HepG2 (cell line): ENCODE results near the gene PIGN. TPM values are rescaled to one million over a fixed set of nuclear protein-coding genes. Genes with fewer than 3 reads are reported as not detected.
A peak's percentile ranks its signal among the peaks of the same experiment; 100 is the strongest.

Experiments
- ASH2L ChIP-seq: fragments of 300-600, 200-600 bp; sonication (generic); IDR thresholded peaks from 2 replicates; pipeline ENCODE4 v1.7.0; 2017; ENCODE audit warnings: low read depth, mild to moderate bottlenecking, moderate library complexity, mixed read lengths, low read length; ENCODE audit not compliant: insufficient read length
- E2F2 ChIP-seq: sonication (generic); formaldehyde crosslinking; IDR thresholded peaks from 2 replicates; pipeline ENCODE4 v1.4.0; 2020; ENCODE audit warnings: missing genetic modification reagents, borderline replicate concordance
- GMEB2 ChIP-seq: IDR thresholded peaks from 2 replicates; pipeline ENCODE4 v1.6.1; 2016; ENCODE audit warnings: missing biosample characterization, missing genetic modification reagents, low read depth
- IKZF1 ChIP-seq: fragments of 450-650 bp; IDR thresholded peaks from 2 replicates; pipeline ENCODE4 v1.7.1; 2016
- KLF11 ChIP-seq: IDR thresholded peaks from 2 replicates; pipeline ENCODE4 v1.6.1; 2016; ENCODE audit warnings: missing compliant biosample characterization
- MED8 ChIP-seq: sonication (generic); formaldehyde crosslinking; IDR thresholded peaks from 2 replicates; pipeline ENCODE4 v1.8.1; 2023; ENCODE audit warnings: mild to moderate bottlenecking, missing genetic modification reagents; ENCODE audit not compliant: insufficient replicate concordance
- MLLT10 ChIP-seq: sonication (generic); formaldehyde crosslinking; IDR thresholded peaks from 2 replicates; pipeline ENCODE4 v1.4.0; 2020; ENCODE audit warnings: missing genetic modification reagents
- PAXIP1 ChIP-seq: sonication (generic); formaldehyde crosslinking; conservative IDR thresholded peaks from 2 replicates; pipeline ENCODE4 v1.4.0; 2020; ENCODE audit warnings: mild to moderate bottlenecking, missing genetic modification reagents, moderate library complexity
- RFX5 ChIP-seq: IDR thresholded peaks from 2 replicates; pipeline ENCODE4 v1.6.1; 2011; ENCODE audit warnings: low read depth, low read length, improper control_type of control experiment
- RXRB ChIP-seq: IDR thresholded peaks from 2 replicates; pipeline ENCODE4 v1.6.1; 2016; ENCODE audit warnings: borderline replicate concordance, missing genetic modification reagents, missing compliant biosample characterization
- THAP7 ChIP-seq: sonication (generic); formaldehyde crosslinking; IDR thresholded peaks from 2 replicates; pipeline ENCODE4 v1.8.1; 2023; ENCODE audit warnings: mild to moderate bottlenecking, missing genetic modification reagents
- ZBTB37 ChIP-seq: sonication (generic); formaldehyde crosslinking; IDR thresholded peaks from 2 replicates; pipeline ENCODE4 v1.4.0; 2020; ENCODE audit warnings: mild to moderate bottlenecking, missing genetic modification reagents
- ZNF124 ChIP-seq: sonication (generic); formaldehyde crosslinking; IDR thresholded peaks from 2 replicates; pipeline ENCODE4 v1.4.0; 2020; ENCODE audit warnings: missing genetic modification reagents
- ZNF3 ChIP-seq: IDR thresholded peaks from 2 replicates; pipeline ENCODE4 v1.7.0; 2017; ENCODE audit warnings: inconsistent platforms
- ZNF550 ChIP-seq: sonication (generic); formaldehyde crosslinking; IDR thresholded peaks from 2 replicates; pipeline ENCODE4 v1.4.0; 2020; ENCODE audit warnings: mild to moderate bottlenecking, missing genetic modification reagents, borderline replicate concordance
- ZNF552 ChIP-seq: sonication (generic); formaldehyde crosslinking; IDR thresholded peaks from 2 replicates; pipeline ENCODE4 v1.9.0; 2022; ENCODE audit warnings: missing genetic modification reagents, mild to moderate bottlenecking, borderline replicate concordance
- ZNF558 ChIP-seq: sonication (generic); formaldehyde crosslinking; IDR thresholded peaks from 2 replicates; pipeline ENCODE4 v1.9.0; 2022; ENCODE audit warnings: mild to moderate bottlenecking, missing genetic modification reagents, borderline replicate concordance
- ZNF776 ChIP-seq: sonication (generic); formaldehyde crosslinking; IDR thresholded peaks from 2 replicates; pipeline ENCODE4 v1.4.0; 2020; ENCODE audit warnings: mild to moderate bottlenecking, missing genetic modification reagents
- polyA plus RNA-seq, 8 experiments: library from polyadenylated mRNA; depleted of rRNA in 3 of 8; stranded (reverse) in 7 of 8; unstranded in 1 of 8; fragments of >200 nt; fragmentation: Illumina TruSeq in 4 of 8; extraction: Trizol in 4 of 8; gene quantifications; 2 replicates each; pipeline versions ENCODE4 v1.2.1 to v1.2.3, GENCODE V29; 2011 to 2016; ENCODE audit warnings: low read depth in 4 of 8, missing spikeins in 1 of 8, mixed read lengths in 1 of 8; ENCODE audit not compliant: insufficient read depth in 1 of 8
- total RNA-seq, 5 experiments: library from RNA; depleted of rRNA; stranded (reverse); fragments of >200 nt; fragmentation: Illumina TruSeq; extraction: Trizol; gene quantifications; 2 replicates each; pipeline ENCODE4 v1.2.3, GENCODE V29; 2016; ENCODE audit warnings: low read depth in 1 of 5
- TF ChIP-seq, protein P1 (sequence below): sonication (generic); formaldehyde crosslinking; IDR thresholded peaks from 2 replicates; pipeline ENCODE4 v1.5.0; 2020; ENCODE audit warnings: missing genetic modification reagents
- TF ChIP-seq, protein P2 (sequence below): sonication (generic); formaldehyde crosslinking; IDR thresholded peaks from 2 replicates; pipeline ENCODE4 v1.9.0; 2021; ENCODE audit warnings: missing genetic modification reagents, borderline replicate concordance

PIGN gene
- total and polyA plus RNA-seq, 2 of the 13 experiments (the other 11 are each of a cell fraction or from before 2014, with no cell fraction given): 15.5 to 33.6 TPM

DNA sequence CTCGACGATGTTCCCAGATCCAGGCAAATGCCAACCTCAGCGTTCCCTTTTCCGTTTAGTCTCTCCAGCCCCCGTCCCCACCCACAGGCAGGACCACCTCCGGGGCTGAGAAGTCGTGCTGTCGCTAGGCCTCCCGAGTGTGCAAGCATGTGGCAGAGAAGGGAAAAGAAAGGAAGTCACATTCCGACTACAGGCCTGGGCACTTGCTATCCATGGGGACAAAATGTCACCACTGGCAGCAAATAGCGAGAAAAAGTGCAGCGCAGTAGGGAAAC, 420 bp downstream of the PIGN start (continued):
- TF ChIP-seq THAP7: no peak
- no peak for TF ChIP-seq ZNF3 (CRISPR knock-in tag)
- TF ChIP-seq RFX5: no peak
- no peak for TF ChIP-seq GMEB2
- TF ChIP-seq ZNF550 (CRISPR knock-in tag): no peak
- TF ChIP-seq RXRB: no peak
- TF ChIP-seq, protein P1, sequence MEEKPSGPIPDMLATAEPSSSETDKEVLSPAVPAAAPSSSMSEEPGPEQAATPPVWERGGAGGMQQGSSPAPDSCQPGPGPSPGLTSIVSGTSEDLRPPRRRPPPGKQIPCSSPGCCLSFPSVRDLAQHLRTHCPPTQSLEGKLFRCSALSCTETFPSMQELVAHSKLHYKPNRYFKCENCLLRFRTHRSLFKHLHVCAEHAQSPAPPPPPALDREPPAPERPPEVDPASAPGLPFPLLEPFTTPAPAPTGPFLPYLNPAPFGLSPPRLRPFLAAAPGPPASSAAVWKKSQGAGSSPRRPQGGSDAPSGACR (CRISPR knock-in tag): no peak
- TF ChIP-seq PAXIP1 (CRISPR knock-in tag): no peak
- TF ChIP-seq ZBTB37 (CRISPR knock-in tag): no peak
- peak; percentile 62 for TF ChIP-seq ASH2L
- no peak for TF ChIP-seq IKZF1
- TF ChIP-seq ZNF552 (CRISPR knock-in tag): no peak
- no peak for TF ChIP-seq E2F2 (CRISPR knock-in tag)
- TF ChIP-seq ZNF124 (CRISPR knock-in tag): no peak
- no peak for TF ChIP-seq MLLT10 (CRISPR knock-in tag)
- TF ChIP-seq ZNF776 (CRISPR knock-in tag): no peak
- no peak; the same call in 1 of the 2 replicates for TF ChIP-seq ZNF558
- TF ChIP-seq, protein P2, sequence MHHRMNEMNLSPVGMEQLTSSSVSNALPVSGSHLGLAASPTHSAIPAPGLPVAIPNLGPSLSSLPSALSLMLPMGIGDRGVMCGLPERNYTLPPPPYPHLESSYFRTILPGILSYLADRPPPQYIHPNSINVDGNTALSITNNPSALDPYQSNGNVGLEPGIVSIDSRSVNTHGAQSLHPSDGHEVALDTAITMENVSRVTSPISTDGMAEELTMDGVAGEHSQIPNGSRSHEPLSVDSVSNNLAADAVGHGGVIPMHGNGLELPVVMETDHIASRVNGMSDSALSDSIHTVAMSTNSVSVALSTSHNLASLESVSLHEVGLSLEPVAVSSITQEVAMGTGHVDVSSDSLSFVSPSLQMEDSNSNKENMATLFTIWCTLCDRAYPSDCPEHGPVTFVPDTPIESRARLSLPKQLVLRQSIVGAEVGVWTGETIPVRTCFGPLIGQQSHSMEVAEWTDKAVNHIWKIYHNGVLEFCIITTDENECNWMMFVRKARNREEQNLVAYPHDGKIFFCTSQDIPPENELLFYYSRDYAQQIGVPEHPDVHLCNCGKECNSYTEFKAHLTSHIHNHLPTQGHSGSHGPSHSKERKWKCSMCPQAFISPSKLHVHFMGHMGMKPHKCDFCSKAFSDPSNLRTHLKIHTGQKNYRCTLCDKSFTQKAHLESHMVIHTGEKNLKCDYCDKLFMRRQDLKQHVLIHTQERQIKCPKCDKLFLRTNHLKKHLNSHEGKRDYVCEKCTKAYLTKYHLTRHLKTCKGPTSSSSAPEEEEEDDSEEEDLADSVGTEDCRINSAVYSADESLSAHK: no peak
- peak; percentile 31 for TF ChIP-seq MED8 (CRISPR knock-in tag)
- TF ChIP-seq KLF11: no peak
